HL-60/S4 treated with retinoic acid at 250 ng/mL for 4 days and 3 days (cell line): Measurements from ENCODE around the gene CCBE1.

Experiments
- in situ Hi-C: fragments of 300-500 bp; cut with MboI; formaldehyde crosslinking; loops from 2 replicates; pipeline ENCODE4 v1.7.0; 2022; ENCODE audit warnings: low sequenced_read_pairs

The CCBE1 gene

DNA sequence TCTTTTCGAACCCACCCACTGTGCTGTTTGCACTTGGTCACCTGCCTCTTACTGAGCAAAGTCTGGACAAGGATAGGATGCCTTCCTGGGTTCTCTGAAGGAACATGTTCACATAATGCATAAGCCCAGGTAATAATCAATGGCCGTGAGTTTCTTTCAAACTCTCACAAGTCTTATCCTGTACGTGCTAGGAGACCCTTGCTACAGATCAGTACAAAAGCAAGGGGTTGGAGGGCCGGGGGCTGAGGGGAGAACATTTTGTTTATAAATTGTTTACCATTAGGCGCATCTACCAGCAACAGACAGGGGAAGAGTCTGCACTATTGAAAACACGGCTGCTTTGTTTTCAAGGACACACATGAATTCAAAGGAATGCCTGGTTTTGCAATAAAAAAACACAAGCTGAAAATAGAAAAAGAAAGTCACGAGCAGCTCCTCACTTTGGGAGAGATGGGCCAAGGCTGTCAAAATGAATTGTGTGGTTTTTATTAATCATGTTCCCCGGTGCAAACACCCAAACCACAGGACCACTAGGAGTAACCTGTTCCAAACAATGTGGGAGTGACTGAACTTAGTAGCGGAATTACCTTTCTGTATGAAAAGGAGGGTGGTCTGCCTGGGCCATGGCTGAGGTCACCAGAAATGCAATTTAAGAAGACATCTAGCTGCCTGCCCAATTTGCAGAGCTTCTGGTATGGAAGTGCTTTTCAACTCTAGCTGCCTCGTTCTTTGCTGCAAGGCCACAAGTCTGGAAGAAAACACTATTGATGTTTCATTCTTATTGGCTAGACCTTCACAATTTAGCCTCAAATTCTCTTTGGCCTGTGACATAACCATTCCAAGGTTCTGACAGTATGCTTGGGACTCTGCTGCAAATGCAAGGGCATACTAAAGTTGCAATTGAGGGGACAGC lies 73.5 kb downstream of the CCBE1 start:
- in situ Hi-C loops = no loop called here

DNA sequence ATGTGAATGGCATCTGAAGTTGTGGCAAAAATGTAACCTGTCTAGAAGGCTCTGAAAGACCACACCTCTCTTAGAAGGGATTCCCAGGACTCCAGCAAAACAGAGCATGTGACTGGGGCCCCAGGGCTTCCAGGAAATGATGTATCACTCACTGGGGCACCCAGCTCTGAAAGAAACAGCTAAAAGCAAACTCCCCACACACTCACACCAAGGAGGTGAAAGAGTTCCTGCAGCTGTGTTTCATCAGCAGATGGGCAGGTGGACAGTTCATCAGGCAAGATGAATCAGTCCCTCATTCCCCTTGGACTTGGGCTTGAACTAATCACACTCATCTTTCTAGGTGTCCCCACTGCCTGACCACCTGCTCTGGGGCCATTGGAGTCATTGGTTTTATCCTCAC lies 76.2 kb downstream of the CCBE1 start:
- in situ Hi-C loops = no loop called here

DNA sequence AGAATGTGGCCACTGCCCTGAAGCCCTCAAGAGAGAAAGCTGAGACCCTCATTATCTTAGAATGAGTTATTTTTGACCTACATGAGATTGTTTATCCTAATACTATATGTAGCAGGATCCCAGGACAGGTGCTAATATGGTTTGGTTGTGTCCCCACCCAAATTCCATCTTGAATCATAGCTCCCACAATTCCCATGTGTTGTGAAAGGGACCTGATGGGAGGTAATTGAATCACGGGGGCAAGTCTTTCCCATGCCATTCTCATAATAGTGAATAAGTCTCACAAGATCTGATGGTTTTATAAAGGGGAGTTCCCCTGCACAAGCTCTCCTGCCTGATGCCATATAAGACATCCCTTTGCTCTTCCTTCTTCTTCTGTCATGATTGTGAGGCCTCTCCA lies 76.8 kb downstream of the CCBE1 start:
- in situ Hi-C loops = no loop called here

DNA sequence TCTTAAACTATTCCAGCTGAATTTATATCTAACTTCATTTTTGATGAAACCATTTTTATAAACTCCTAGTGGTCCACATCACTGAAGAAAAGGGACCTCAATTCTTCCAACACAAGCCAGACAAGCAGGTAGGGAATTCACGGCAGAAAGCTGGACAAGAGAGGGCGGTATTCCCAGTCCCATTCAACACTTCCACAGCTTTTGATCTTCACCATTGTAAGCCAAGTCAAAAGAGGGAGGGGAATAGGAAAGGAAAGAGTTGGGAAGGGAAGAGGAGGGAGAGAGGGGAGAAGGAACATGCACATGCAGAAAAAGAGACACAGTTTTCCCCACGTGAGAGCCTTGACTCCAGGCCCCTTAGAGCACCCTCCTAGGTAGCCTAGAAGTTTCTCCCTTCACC lies 77.4 kb downstream of the CCBE1 start:
- in situ Hi-C loops = no loop called here

DNA sequence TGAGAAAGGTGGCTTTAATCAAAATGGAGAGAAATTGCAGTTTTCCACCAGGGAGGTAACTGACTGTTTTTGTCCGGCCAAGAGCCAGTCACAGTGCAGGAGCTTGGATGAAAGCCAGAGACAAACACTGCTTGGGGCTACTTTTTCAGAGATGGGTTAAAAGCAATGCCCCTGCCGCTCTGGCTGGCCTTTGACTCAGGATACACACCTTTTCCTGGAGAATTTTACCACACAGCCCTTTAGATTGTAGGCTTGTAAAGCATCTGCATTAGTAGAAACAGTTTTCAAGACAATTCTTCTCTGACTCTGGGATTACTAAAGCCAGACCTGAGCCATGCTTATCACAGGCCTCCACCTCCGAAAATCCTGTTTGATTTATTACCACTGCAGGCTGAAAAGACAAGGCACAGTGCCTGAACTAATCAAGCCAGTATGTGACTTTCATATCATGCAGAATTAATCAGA lies 79.7 kb downstream of the CCBE1 start:
- in situ Hi-C loops = no loop called here

DNA sequence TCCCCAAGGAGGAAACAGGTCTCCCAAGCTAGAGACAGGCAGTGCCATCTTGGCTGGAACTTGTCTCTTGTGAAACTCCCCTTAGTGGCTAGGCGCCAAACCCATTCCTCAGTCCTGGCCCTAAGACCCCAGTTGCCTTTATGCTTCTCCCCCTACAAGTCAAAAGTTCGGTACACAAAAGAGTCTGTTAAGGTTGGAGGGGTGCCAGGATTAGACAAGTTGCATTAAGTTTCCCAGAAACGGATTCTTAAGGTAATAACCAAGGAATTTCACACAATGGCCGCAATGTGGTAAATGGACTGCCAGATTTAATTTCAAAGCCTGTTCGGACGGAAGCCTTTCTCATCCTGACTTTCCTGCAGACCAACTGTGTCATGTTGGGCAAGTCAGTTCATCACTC lies 80.7 kb downstream of the CCBE1 start:
- in situ Hi-C loops = no loop called here

DNA sequence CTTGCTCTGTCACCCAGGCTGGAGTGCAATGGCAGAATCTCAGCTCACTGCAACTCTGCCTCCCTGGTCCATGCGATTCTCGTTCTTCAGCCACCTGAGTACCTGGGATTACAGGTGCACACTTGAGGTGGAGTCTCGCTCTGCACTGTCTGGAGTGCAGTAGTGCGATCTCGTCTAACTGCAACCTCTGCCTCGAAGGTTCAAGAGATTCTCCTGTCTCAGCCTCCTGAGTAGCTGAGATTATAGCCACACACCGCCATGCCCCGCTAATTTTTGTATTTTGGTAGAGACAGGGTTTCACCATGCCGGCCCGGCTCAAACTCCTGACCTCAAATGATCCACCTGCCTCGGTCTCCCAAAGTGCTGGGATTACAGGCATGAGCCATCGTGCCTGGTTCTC lies 83.3 kb downstream of the CCBE1 start:
- in situ Hi-C loops = no loop called here

DNA sequence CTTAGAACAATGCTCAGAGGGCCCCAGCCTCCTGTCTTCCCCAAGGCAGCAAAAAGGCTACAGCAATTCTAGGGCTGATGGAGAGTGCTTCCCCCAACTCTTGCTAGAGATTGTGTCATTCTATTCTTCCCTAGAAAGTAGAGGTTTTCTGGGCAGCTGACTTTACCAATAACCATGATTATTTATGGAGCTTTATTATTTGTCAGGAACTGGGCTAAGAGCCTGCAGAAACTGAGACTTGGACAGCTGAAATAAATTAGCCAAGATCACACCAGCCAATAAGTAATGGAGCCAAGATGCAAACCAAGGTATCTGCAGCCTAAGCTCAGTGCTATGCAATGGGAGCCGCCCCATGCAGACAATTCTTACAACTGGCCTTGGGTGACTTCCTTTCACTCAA lies 84.8 kb downstream of the CCBE1 start:
- in situ Hi-C loops = no loop called here

DNA sequence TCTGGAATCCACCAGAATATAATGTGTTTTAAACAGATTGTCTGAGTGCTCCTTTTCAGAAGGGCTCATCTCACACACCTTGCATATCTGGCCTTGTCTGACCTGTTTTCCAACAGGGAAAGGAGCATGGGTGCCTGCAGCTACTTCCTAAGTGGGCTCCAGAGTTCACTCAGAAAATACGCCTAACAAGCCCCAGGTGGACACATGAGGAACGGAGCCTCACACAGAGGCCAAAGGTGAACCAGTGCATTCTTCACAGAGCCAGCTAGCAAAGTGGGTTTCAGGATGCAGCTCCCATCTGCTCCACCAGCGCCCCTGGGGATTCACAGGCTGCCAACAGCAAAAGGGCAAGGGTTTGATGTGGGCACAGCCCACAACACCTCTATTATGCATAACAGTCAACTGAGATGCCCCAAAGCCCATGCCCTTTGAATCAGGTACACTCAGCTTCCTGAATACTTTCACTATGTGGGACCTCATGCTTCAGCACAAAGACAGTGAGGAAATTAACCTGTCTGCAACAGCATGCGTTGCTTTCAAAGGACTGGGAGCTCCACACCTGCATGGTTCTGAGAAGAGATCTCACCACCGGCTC lies 86.6 kb downstream of the CCBE1 start:
- in situ Hi-C loops = no loop called here

DNA sequence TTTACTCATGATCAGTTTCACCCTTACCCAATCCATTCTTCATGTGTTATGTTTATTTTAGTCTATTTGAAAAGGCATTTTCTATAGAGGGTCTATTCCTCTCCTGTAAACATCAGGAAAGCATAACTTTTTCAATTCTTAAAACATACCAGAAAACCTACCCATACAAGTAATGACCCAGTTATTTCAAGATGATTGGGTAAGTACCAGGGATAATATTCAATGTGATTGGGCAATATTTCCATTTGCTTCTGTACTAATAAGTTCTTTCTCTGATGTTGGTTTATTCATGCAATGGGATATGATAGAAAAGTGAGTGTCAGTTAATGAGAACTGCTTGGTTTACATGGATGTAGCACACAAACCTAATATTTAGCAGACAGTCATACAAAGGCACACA lies 87.6 kb downstream of the CCBE1 start:
- in situ Hi-C loops = no loop called here

DNA sequence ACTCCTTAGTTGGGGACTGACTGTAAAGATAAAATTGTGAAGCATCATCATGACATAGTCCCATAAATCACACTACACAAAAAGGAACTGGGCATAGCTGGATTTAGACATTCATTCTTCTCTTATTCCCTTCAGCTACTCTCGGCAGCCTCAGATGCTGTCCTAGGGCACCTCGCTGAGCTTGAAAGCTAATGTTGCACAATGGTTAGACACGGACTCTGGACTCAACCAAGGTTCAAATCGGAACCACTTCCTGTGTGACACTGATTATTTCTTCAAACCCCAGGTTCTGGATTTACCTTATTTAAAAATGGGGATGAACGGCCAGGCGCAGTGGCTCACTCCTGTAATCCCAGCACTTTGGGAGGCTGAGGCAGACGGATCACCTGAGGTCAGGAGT lies 89.8 kb downstream of the CCBE1 start:
- in situ Hi-C loops = no loop called here

DNA sequence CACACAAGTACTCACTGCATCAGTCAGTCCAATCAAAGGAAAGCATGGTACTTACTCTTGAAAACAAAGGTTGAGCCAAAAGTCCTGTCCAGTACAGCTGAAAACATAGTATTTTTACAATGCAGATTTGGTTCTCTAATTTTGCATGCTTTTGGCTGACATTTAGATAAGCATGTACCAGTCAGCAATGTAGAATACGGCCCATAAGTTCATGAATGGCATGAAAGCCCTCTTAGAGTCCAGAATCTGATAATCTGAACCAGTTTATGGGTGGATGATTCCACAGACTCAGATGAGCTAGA lies 90.2 kb downstream of the CCBE1 start:
- in situ Hi-C loops = no loop called here

DNA sequence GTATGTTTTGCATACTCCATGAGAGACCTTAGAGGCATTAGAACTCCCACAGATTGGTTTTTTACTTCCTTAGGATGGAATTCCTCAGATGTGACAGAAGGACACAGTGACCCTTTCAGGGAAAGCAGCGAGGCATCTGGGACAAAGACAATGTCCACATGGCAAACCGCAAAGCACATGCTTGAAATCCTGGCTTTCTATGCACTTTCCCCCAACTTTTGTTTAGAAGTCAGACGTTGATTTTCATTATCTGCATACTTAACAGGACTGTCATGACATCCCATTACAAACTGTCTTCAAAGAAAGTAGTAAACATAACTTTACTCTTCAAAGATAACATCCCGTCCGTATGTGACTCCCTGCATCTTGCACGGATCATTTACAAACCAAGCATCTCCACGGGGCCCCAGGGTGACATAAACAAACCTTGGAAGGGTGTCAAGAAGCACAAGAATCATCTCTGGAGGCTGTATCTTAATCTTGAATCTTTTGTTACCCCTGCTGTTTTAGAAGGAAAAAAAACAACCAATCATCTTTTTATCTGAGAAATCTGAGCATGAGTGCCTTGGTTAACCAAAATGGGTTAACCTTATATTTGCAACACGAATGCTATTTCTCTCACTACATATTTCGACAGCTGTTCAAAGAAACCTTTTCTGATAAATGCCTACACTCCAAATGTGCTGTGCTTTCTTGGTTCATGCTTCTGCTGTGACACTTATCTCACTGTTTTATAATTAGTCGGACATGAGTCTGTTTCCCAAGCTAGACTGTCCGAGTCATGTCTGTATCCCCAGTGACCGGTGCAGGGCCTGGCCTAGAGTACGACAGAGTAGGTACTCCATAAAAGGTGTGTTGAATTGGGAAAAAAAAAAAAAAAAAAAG lies 90.8 kb downstream of the CCBE1 start:
- in situ Hi-C loops = no loop called here

DNA sequence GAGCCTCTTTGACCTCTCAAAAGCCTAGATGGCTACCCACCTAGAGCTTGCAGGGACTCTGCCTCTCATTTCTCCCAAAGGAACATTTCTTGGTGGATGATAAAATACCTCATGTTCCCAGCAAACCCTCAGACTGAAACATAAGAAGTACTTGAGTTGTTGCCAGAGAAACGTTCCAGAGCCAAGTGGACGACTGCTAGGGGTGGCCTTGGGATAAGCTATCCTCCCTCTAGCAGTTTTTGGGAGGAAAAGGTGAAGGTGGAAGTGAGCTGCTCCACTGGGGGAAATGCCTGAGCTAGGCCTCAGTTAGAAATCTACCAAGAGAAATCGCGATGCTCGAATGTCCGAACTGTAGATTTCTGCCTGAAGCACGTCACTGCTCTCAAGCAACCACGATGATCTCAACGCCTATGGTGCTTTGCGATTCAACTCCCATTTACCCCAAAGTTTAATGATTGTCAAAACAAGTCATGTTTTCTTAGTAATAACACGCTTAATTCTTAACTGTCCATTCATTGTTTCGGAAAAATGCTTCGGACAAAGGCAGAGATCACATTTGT lies 91.5 kb downstream of the CCBE1 start:
- in situ Hi-C loops = no loop called here

DNA sequence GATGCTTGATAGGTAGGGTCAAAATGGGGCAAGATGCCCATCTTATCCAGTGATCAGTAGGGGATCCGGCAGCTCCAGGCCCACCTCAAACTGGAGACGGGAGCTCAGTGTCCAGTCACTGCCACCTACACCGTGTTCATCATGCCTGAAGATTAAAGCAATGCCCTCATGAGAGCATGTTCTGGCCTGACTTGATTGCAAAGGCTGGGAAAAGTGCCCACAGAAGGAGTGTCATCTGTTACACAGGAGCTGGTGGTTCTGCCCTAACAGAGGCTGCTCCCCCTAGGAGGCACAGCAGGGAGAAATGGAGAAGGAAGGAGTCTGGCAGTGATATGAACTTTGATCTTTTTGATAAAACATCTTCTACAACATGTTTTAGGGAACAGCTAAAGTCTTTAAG lies 92.3 kb downstream of the CCBE1 start:
- in situ Hi-C loops = no loop called here

DNA sequence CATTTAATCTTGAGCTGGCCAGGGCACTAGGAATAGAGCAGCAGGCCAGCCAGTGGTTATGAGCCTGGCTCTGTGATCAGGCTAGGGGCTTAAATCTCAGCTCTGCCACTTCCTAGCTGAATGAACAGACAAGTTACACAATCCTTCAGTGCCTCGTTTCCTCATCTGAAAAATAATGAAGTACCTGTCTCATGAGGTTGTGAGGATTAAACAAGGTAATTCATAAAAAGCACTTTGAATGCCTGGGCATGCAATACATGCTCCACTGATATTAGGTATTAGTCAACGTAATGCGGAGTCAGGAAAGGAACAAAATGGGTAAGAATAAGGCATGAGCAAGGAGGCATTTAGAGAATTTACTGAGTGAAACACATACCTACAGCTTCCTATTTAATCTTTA lies 100.2 kb downstream of the CCBE1 start:
- in situ Hi-C loops = no loop called here

DNA sequence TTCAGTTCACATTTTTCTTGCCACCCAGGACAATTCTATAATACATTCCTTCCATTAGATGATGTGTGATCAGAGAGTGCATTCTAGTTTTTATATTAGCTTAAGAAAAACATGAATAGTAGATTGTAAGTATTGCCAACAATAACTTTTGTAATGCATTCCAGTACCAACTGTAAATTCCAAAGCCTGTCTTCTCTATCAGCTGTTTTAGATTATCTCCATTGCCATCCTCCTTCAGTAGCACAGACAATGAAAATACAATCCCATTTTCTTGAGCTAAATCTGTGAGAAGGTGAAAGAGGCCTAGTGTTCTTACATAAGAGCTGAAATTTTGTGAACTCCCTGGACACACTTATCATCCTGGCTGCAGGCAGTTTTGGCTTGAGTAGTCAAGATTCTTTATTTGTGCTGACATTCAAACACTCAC lies 103.9 kb downstream of the CCBE1 start:
- in situ Hi-C loops = no loop called here

DNA sequence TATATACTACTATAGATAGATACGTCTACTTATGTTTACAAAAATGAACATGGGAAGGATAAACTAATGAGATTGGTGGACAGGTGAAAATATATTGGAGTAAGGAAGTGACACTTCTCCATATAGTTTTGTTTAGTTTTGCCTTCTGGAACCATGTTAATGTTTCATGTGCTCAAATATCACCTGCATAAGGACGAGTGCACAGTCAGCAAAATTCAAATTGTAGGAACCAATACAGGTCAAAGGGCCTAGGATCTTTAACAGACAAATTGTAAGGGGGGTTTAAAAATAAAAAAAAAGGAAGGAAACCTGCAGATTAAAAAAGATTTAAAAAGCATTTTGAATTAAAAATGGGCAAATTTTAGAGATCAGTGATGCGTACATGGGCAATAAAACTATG lies 104.6 kb downstream of the CCBE1 start:
- in situ Hi-C loops = no loop called here

DNA sequence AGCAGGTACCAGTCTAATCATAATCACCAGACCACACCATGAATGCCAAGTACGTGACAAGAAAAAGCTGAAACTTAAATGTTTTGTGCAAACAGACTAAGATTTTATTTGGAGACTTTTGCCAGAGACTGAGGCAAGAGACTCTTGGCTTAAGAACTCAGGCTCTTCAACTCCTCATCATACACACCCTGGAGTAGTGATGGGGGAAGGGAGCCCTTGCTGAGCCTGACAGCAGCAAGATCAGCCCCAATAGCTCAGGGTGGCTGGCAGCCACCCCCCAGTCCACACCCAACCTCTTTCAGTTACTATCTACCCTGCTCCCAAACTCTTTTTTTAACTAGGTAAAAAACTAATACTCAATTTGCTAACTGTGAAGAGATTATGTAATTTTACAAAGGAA lies 114.8 kb downstream of the CCBE1 start:
- in situ Hi-C loops = no loop called here

DNA sequence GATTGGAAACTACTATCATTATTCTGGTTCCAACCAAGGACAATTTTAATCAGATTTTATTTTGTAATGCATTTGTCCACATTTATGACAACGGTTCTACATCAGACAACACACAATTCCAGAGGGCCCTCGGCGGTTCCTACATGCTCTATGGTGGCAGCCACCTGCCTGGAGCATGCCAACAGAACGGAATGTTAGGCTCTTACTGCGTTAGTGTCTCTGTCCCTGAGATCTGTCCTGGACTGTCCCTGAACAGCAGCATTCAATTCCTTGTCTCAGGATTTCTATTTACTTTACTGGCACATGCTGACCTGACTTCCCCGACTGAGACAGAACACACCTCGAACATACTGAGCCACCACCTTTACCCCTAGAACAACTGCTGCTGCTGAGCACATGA lies 117.7 kb downstream of the CCBE1 start:
- in situ Hi-C loops = no loop called here

DNA sequence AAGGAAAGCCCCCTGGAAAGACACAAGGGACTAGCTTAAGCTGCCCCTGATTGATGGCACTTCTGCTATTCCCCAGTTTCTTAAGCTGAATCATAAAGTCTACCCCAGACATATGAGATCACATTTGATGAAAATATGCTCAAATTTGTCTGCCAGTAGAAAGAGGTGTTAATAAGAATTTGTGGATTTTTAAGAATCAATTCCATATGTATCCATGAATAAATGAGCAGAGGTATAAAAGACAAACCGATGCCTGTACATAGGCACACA lies 119.9 kb downstream of the CCBE1 start:
- in situ Hi-C loops = no loop called here
